Myocyte (in vitro differentiated cells): ENCODE data around the gene ITGAV. TPM values are rescaled to one million over a fixed set of nuclear protein-coding genes. Genes with fewer than 3 reads are reported as not detected.
A peak's percentile ranks its signal among the peaks of the same experiment; 100 is the strongest.
"Not testable (repeated sequence)": the region's sequence is repeated elsewhere in the genome, so short reads cannot be mapped to it uniquely, and the experiment has no call there.

ENCODE experiments used
- DNase-seq: peaks from one replicate; pipeline ENCODE4 v3.0.0-alpha.2; 2012; ENCODE audit warnings: low read depth
- polyA plus RNA-seq: library from polyadenylated mRNA; unstranded; fragments of >200 nt; gene quantifications from one replicate; pipeline ENCODE4 v1.2.1, GENCODE V29; 2012; ENCODE audit warnings: missing spikeins
- total RNA-seq: library from RNA; depleted of rRNA; stranded (reverse); fragments of >200 nt; gene quantifications from 2 replicates; pipeline ENCODE4 v1.2.3, GENCODE V29; 2014

The ITGAV gene
- total RNA-seq: 166 TPM in 2 replicates
- 135 TPM for polyA plus RNA-seq

DNA sequence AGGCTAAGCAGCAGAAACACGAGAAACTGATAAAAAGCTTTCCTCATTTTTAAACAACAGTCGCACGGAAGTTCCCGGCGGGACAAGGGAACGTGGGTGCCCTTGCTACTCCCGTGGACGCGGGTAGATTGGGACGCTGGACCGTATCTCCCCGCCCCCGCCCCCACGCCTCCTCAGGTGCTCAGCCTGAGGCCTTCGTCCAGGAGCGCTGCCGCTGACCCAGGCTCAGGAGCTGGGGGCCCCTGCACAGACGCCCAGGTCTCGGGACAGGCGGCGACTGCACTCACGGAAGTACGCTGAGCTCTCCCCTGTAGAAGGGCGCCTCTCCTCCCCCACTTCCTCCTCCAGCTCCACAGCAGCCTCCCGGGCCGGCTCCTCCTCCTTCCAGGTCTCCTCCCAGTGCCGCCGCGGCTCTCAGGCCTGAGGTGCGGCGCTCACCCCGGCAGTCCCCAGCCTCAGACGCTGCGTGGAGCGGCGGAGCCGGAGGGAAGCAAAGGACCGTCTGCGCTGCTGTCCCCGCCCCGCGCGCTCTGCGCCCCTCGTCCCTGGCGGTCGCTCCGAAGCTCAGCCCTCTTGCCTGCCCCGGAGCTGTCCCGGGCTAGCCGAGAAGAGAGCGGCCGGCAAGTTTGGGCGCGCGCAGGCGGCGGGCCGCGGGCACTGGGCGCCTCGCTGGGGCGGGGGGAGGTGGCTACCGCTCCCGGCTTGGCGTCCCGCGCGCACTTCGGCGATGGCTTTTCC lies at the start of gene ITGAV:
Gene ITGAV (plus strand): TSS at position 445 of the 738 bp plus-strand sequence. CDS start 283 bp downstream, at position 728.
- peak; percentile 91 for DNase-seq

GRCh38 chr2:186540941-186541340 lies 48.9 kb upstream of the ITGAV start:
- peak; percentile 52 for DNase-seq

DNA sequence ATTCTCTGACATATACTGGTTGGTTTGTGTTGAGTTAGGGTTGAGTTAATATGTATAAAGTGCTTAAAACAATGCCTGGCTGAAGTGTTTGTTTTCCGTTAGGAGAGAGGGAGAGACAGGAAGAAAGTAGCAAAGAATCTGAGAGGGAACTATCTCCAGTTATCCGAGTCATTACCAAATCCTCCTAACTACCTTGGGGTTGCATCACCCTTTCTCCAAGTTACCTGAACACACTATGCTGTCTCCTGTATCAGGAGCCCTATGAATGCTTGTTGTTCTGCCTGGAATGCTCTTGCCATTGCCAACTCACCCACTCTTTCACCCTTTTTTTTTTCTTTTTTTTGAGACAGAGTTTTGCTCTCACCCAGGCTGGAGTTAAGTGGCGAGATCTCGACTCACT lies 47.9 kb upstream of the ITGAV start:
- no peak for DNase-seq

GRCh38 chr2:186543561-186544131 lies 46.2 kb upstream of the ITGAV start:
- DNase-seq: peak; percentile 51

DNA sequence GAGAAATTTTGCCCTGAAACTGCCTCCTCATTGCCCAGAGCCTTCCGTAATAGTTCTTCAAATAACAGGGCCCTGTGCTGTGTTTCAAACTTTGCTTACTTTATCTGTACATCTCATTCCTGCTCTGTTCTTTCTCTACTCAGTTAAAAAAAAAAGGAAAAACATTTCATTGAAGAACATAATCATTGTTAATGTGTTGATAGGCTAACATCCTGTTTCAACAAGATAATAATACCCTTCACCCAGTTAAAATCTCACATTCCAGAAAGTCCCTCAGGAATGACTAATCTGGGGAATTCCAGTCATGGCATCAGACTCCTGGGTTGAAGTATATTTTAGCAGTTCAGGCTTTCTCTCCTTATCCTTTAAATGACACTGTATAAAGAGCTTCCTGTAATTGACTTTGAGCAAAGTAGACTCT lies 45.6 kb upstream of the ITGAV start:
- peak; percentile 74 for DNase-seq

DNA sequence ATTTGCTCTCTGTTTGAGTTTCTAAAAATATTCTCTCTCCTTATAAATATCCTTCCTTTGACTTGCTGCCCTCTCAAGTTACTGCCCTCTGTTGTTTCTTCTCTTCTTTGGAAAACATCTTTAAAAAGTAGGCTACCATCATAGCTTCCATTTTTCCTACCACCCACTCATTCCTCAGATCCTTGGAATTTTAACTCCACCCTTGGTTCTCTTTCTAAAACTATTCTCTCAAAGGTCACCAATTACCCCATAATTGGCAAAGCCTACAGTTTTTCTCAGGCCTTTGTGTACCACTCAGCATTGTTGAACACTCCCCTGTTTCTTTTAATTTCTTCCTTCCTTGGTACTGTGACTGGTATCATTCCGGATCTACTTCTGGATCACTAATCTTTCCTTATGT lies 43.0 kb upstream of the ITGAV start:
- peak; percentile 48 for DNase-seq

DNA sequence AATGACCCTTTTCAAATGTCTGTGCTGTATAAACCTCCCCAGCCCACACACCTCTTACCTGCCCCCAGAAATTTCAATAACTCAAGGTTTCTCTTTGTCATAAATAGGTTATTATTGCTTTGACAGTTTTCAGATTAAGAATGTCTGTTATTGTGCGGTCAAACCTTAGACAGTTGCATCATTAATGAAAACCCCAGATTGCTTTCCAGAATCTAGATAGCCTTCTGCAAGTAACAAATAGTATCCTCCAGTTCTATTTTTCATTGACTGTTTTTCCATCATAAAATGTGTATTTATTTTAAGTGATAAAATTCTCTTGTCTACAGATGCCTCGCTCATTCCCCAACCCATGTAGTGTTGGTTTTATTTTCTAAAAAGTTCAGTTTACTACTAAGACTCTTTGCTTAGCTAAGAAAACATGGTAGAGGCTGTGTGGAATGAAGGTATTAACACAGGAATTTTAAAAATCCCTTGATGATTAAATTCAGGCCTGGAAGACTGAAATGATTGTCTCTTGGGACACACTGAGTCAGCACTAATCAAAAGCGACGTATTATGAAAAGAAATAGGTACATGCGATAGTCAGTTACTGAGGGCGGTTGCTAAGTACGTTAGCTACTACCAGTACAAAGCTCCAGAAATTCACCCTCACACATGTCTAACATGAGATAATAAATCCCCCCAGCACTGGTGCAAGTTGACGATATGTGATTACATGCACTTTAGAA lies 38.4 kb upstream of the ITGAV start:
- DNase-seq: no peak

GRCh38 chr2:186554429-186554828 lies 35.4 kb upstream of the ITGAV start:
- DNase-seq: no peak

GRCh38 chr2:186554850-186555671 lies 34.8 kb upstream of the ITGAV start:
- DNase-seq: no peak

- DNase-seq: no peak
Measured at GRCh38 chr2:186558512-186559276, 31.2 kb upstream of the ITGAV start.

DNA sequence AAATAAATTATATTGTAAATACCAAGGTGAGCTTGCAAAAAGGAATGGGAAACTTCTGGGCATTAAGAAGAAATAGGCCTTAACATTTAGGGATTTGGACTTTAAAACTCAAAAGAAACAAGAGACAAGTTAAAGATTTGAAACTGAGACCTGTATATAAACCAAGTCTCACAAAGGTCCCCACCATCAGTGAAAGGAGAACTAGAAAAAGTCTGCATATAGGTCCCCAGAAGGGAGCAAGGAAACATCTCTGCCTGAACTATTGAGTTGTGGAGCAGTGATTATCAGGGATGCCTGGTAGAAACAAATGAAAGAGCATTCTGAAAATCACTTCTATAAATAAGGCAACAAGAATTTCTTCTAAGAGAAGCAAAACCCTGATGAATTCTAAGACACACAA lies 30.5 kb upstream of the ITGAV start:
- no peak for DNase-seq

GRCh38 chr2:186559848-186560247 lies 30.0 kb upstream of the ITGAV start:
- no peak for DNase-seq

- DNase-seq: no peak
Measured at GRCh38 chr2:186560254-186560653, 29.6 kb upstream of the ITGAV start.

GRCh38 chr2:186561467-186562208 lies 28.2 kb upstream of the ITGAV start:
- no peak for DNase-seq

GRCh38 chr2:186562209-186562578 lies 27.7 kb upstream of the ITGAV start:
- DNase-seq: no peak

DNA sequence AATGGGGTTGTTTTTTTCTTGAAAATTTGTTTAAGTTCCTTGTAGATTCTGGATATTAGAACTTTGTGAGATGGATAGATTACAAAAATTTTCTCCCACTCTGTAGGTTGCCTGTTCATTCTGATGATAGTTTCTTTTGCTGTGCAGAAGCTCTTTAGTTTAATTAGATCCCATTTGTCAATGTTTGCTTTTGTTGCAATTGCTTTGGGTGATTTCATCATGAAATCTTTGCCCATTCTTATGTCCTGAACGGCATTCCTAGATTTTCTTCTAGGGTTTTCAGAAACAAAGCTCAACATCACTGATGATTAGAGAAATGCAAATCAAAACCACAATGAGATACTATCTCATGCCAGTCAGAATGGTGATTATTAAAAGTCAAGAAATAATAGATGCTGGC lies 21.3 kb upstream of the ITGAV start:
- DNase-seq: not testable (repeated sequence)

DNA sequence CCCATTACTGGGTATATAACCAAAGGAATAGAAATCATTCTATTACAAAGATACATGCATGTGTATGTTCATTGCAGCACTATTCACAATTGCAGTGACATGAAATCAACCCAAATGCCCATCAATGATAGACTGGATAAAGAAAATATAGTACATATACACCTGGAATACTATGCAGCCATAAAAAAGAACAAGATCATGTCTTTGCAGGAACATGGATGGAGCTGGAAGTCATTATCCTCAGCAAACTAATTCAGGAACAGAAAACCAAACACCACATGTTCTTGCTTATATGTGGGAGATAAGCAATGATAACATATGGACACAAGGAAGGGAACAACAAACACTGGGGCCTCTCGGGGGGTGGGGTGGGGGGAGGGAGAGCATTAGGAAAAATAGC lies 20.7 kb upstream of the ITGAV start:
- not testable (repeated sequence) for DNase-seq

DNA sequence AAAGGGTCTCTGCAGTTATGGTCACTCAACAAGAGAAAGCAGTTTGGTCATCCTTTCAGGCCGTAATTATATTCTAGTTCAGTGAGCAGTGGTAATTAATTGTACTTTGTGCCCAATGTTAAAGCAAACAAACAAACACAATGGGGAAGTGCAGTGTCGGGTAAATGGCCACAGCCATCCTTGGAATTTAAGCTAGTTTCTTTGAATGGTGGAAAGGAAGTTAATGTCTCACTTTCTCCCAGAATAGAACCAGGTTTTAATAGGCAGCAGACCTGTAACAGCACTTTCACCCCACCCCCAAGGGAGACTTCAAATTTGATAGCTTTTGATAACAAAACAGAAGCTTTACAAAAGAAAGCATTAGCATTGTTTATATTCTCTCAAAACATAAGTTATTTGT lies 20.0 kb upstream of the ITGAV start:
- DNase-seq: no peak

DNA sequence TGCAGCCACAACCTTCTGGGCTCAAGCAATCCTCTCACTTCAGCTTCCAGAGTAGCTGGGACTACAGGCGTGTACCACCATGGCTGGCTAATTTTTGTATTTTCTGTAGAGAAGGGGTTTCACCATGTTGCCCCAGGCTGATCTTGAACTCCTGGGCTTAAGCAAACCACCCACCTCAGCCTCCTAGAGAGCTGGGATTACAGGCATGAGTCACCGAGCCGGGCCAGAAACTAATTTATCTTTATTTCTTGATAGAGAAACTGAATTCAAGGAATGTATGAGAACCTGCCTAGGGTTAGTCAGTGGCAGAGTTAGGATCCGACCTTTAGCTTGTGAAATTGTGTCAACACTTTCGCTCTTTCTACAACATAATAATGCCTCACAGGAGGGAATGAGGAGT lies 19.3 kb upstream of the ITGAV start:
- DNase-seq: no peak

GRCh38 chr2:186572705-186573104 lies 17.2 kb upstream of the ITGAV start:
- DNase-seq: peak; percentile 29
